Measurements from ENCODE around the gene GPS1.

GRCh38 chr17:82045936-82046484 is 5.7 kb upstream of the GPS1 start:
- TF ChIP-seq CTCF (IDR thresholded peaks at IDR 0.05) (no peak), EZH2 (IDR thresholded peaks at IDR 0.05; ENCODE audit: borderline replicate concordance, insufficient read depth, low read depth, low read length, poor library complexity, severe bottlenecking) (no peak)
